MM.1S (cell line): ENCODE results near the gene PTPRE.
"Not testable (repeated sequence)": the region's sequence is repeated elsewhere in the genome, so short reads cannot be mapped to it uniquely, and the experiment has no call there.

Experiments used
- DNase-seq: peaks from one replicate; pipeline ENCODE4 v3.0.0-alpha.2; 2015
- H2AFZ ChIP-seq: fragments of 300-600 bp; sonication (generic); 2 replicates; pipeline ENCODE4 v1.6.0; 2016; ENCODE audit warnings: antibody characterized with exemption, low read length
- H3F3A ChIP-seq: fragments of 300-600 bp; sonication (generic); 2 replicates; pipeline ENCODE4 v1.6.1; 2016; ENCODE audit warnings: mild to moderate bottlenecking, antibody characterized with exemption, low read length, moderate library complexity, mixed read lengths; ENCODE audit not compliant: insufficient read depth
- H3K27ac ChIP-seq: fragments of 300-600 bp; sonication (generic); 2 replicates; pipeline ENCODE4 v1.5.1; 2016; ENCODE audit warnings: mild to moderate bottlenecking, low read length
- H3K27me3 ChIP-seq: fragments of 300-600 bp; sonication (generic); replicated peaks from 2 replicates; pipeline ENCODE4 v1.6.0; 2016; ENCODE audit warnings: low read length; ENCODE audit not compliant: insufficient read depth
- H3K36me3 ChIP-seq: fragments of 300-600 bp; sonication (generic); replicated peaks from 2 replicates; pipeline ENCODE4 v1.6.1; 2016; ENCODE audit warnings: mild to moderate bottlenecking, low read length, mixed read lengths; ENCODE audit not compliant: insufficient read depth
- H3K4me1 ChIP-seq: fragments of 300-600 bp; sonication (generic); 2 replicates; pipeline ENCODE4 v1.6.1; 2016; ENCODE audit warnings: low read length, mixed read lengths
- H3K4me2 ChIP-seq: fragments of 300-600 bp; sonication (generic); 2 replicates; pipeline ENCODE4 v1.6.0; 2016; ENCODE audit warnings: low read depth, low read length
- H3K4me3 ChIP-seq: fragments of 300-600 bp; sonication (generic); 2 replicates; pipeline ENCODE4 v1.5.1; 2016; ENCODE audit warnings: low read length, mixed read lengths
- H3K79me2 ChIP-seq: fragments of 300-600 bp; sonication (generic); 2 replicates; pipeline ENCODE4 v1.6.1; 2016; ENCODE audit warnings: mixed run types, low read length, mixed read lengths
- H3K9ac ChIP-seq: fragments of 300-600 bp; sonication (generic); 2 replicates; pipeline ENCODE4 v1.6.1; 2016; ENCODE audit warnings: low read length, mixed read lengths
- H3K9me2 ChIP-seq: fragments of 300-600 bp; sonication (generic); replicated peaks from 2 replicates; pipeline ENCODE4 v1.6.1; 2016; ENCODE audit warnings: mild to moderate bottlenecking, low read length, mixed read lengths; ENCODE audit not compliant: insufficient read depth
- H3K9me3 ChIP-seq: fragments of 300-600 bp; sonication (generic); replicated peaks from 2 replicates; pipeline ENCODE4 v1.6.1; 2016; ENCODE audit warnings: mild to moderate bottlenecking, low read length, mixed read lengths; ENCODE audit not compliant: insufficient read depth
- H4K20me1 ChIP-seq: fragments of 300-600 bp; sonication (generic); 2 replicates; pipeline ENCODE4 v1.6.1; 2016; ENCODE audit warnings: mild to moderate bottlenecking, low read length, moderate library complexity, mixed read lengths; ENCODE audit not compliant: insufficient read depth
- CTCF ChIP-seq: fragments of 300-600 bp; sonication (generic); IDR thresholded peaks from 2 replicates; pipeline ENCODE4 v1.5.1; 2016; ENCODE audit warnings: antibody characterized with exemption, low read length, mixed read lengths
- EZH2 ChIP-seq: fragments of 300-600 bp; sonication (generic); optimal IDR thresholded peaks from 2 replicates; pipeline ENCODE3; 2017; ENCODE audit warnings: low read depth, mild to moderate bottlenecking, antibody characterized with exemption, low read length, mixed read lengths
- EZH2phosphoT487 ChIP-seq: fragments of 300-600 bp; sonication (generic); IDR thresholded peaks from 2 replicates; pipeline ENCODE4 v1.6.1; 2018; ENCODE audit warnings: antibody characterized with exemption, low read length

PTPRE gene

GRCh38 chr10:127986531-127987466 is 79.9 kb downstream of the PTPRE start:
- H3F3A ChIP-seq, result no peaks in the 10 kb centered on the region
- H3K27me3 ChIP-seq, result no peaks in the 10 kb centered on the region
- H3K36me3 ChIP-seq, result no peaks in the 10 kb centered on the region
- H3K4me2 ChIP-seq, result no peak overlapping the region
- no peak for TF ChIP-seq EZH2
- no peaks in the 10 kb centered on the region for H3K4me1 ChIP-seq
- H3K79me2 ChIP-seq, result no peaks in the 10 kb centered on the region
- H3K9me3 ChIP-seq, result no peaks in the 10 kb centered on the region
- H3K9me2 ChIP-seq, result no peaks in the 10 kb centered on the region
- DNase-seq, result no peak
- no peak overlapping the region for H3K27ac ChIP-seq
- H3K4me3 ChIP-seq, result no peak overlapping the region
- H4K20me1 ChIP-seq, result no peaks in the 10 kb centered on the region
- no peak overlapping the region for H2AFZ ChIP-seq
- H3K9ac ChIP-seq, result no peak overlapping the region

- TF ChIP-seq EZH2phosphoT487 (no peak), EZH2 (no peak), CTCF (no peak)
- H3K9me2 ChIP-seq, result no peaks in the 10 kb centered on the region
- H3K36me3 ChIP-seq, result no peaks in the 10 kb centered on the region
- DNase-seq, result no peak
- H3K79me2 ChIP-seq, result no peaks in the 10 kb centered on the region
- no peak overlapping the region for H3K4me2 ChIP-seq
- no peak overlapping the region for H3K4me3 ChIP-seq
- no peaks in the 10 kb centered on the region for H3F3A ChIP-seq
- H3K27me3 ChIP-seq, result no peaks in the 10 kb centered on the region
- no peaks in the 10 kb centered on the region for H3K4me1 ChIP-seq
- no peak overlapping the region for H3K9ac ChIP-seq
- no peaks in the 10 kb centered on the region for H4K20me1 ChIP-seq
- no peak overlapping the region for H2AFZ ChIP-seq
- H3K9me3 ChIP-seq, result no peaks in the 10 kb centered on the region
- no peak overlapping the region for H3K27ac ChIP-seq
Measured at GRCh38 chr10:127987467-127988380, 80.8 kb downstream of the PTPRE start.

- H4K20me1 ChIP-seq, result no peaks in the 10 kb centered on the region
- H3K9me2 ChIP-seq, result no peaks in the 10 kb centered on the region
- H3K36me3 ChIP-seq, result no peaks in the 10 kb centered on the region
- H3K9me3 ChIP-seq, result no peaks in the 10 kb centered on the region
- H3F3A ChIP-seq, result no peaks in the 10 kb centered on the region
- H3K27me3 ChIP-seq, result no peaks in the 10 kb centered on the region
- no peak for TF ChIP-seq EZH2
- TF ChIP-seq EZH2phosphoT487, result no peak
- TF ChIP-seq CTCF, result no peak
- H3K9ac ChIP-seq, result no peak overlapping the region
- DNase-seq, result no peak
- H3K4me2 ChIP-seq, result no peak overlapping the region
- H3K4me1 ChIP-seq, result no peaks in the 10 kb centered on the region
- H3K4me3 ChIP-seq, result no peak overlapping the region
- H3K79me2 ChIP-seq, result no peaks in the 10 kb centered on the region
- no peak overlapping the region for H3K27ac ChIP-seq
- no peak overlapping the region for H2AFZ ChIP-seq
Measured at GRCh38 chr10:127989481-127990012, 82.6 kb downstream of the PTPRE start.

- not testable (repeated sequence) for H3K4me2 ChIP-seq, H3K9ac ChIP-seq, DNase-seq, H4K20me1 ChIP-seq, H3K9me2 ChIP-seq, H3K4me3 ChIP-seq, H3K36me3 ChIP-seq, H2AFZ ChIP-seq, H3K4me1 ChIP-seq, H3K79me2 ChIP-seq, H3F3A ChIP-seq, H3K27me3 ChIP-seq, H3K27ac ChIP-seq, H3K9me3 ChIP-seq
Measured at GRCh38 chr10:127990132-127990788, 83.4 kb downstream of the PTPRE start.
